Upper lobe of left lung (tissue), 6 donors: ENCODE data around the gene ZSCAN5C. TPM values are rescaled to one million over a fixed set of nuclear protein-coding genes. Genes with fewer than 3 reads are reported as not detected.
A peak's percentile ranks its signal among the peaks of the same experiment; 100 is the strongest.

ENCODE experiments used
- ATAC-seq, 2 donors: fragments of 200-7000 bp; cut with Tn5 transposase; one replicate each; pipeline ENCODE4 v1.9.1; 2022; ENCODE audit warnings: mild to moderate bottlenecking in 2 of 2, moderate library complexity in 2 of 2; ENCODE audit not compliant: low FRiP score in 2 of 2
- DNase-seq, 2 donors: peaks; one replicate each; pipeline ENCODE4 v3.0.0-alpha.2; 2019 to 2020
- H3K27ac ChIP-seq, 4 donors: fragments of 200-600 bp; sonication (generic); one replicate each; pipeline ENCODE4 v1.5.1; 2016 to 2019
- H3K27me3 ChIP-seq, 4 donors: fragments of 200-600 bp; sonication (generic); one replicate each; pipeline ENCODE4 v1.5.1; 2017 to 2019
- H3K36me3 ChIP-seq, 4 donors: fragments of 200-600 bp; sonication (generic); one replicate each; pipeline ENCODE4 v1.5.1; 2016 to 2019
- H3K4me1 ChIP-seq, 4 donors: fragments of 200-600 bp; sonication (generic); one replicate each; pipeline ENCODE4 v1.5.1; 2018 to 2019
- H3K4me3 ChIP-seq, 4 donors: fragments of 200-600 bp; sonication (generic); one replicate each; pipeline ENCODE4 v1.5.1; 2017 to 2019; ENCODE audit warnings: mild to moderate bottlenecking in 2 of 4, moderate library complexity in 1 of 4
- H3K9me3 ChIP-seq, 4 donors: fragments of 200-600 bp; sonication (generic); one replicate each; pipeline ENCODE4 v1.5.1; 2018 to 2019
- CTCF ChIP-seq, 6 experiments: fragments of 450-650 bp in 4 of 6; fragments of 200-600 bp in 2 of 6; sonication (generic) in 2 of 6; IDR thresholded peaks; one replicate each; pipeline ENCODE4 v1.5.1; 2016 to 2019; ENCODE audit warnings: antibody characterized with exemption in 6 of 6
- EP300 ChIP-seq, 4 donors: sonication (generic); formaldehyde crosslinking; IDR thresholded peaks; one replicate each; pipeline ENCODE4 v1.5.1; 2017; ENCODE audit warnings: antibody characterized with exemption in 4 of 4, control low read depth in 2 of 4
- POLR2A ChIP-seq, 4 donors: fragments of 450-650 bp; IDR thresholded peaks; one replicate each; pipeline ENCODE4 v1.5.1; 2016 to 2017; ENCODE audit warnings: antibody characterized with exemption in 4 of 4, mild to moderate bottlenecking in 2 of 4
- POLR2AphosphoS5 ChIP-seq, 2 donors: sonication (generic); formaldehyde crosslinking; IDR thresholded peaks; one replicate each; pipeline ENCODE4 v1.5.1; 2017; ENCODE audit warnings: antibody characterized with exemption in 2 of 2
- WGBS, 2 donors: methylation state at CpG; one replicate each; pipeline ENCODE4 v1.1.5; 2017 to 2018; 5-methylcytosine and 5-hydroxymethylcytosine counted together
- total RNA-seq, 6 donors: library from RNA; depleted of rRNA in 4 of 6; stranded (reverse); fragments of >200 nt in 4 of 6; gene quantifications; one replicate each; pipeline versions ENCODE4 v1.1.0 to v1.2.1, GENCODE V29; 2016 to 2021
- donor health status: DM: no; HTN: no; CAD: no; lungs with moderate emphysema.
- donor health status: DM: no; HTN: yes; CAD: no; lungs with severe emphysema.

ZSCAN5C gene
- total RNA-seq, 6 donors from 2014 or later: not detected

GRCh38 chr19:56158170-56158757 is 43.8 kb upstream of the ZSCAN5C start:
- Histone ChIP-seq H3K9me3 (no peaks in the 10 kb centered on the region), H3K27ac (peak overlapping the region in 3 of 4 donors; percentile 82 to 89 (median 83)), H3K27me3 (no peaks in the 10 kb centered on the region), H3K36me3 (peaks cover 0 to 56% (median 27%) of the 10 kb centered on the region in 4 donors), H3K4me1 (peaks cover 7 to 15% (median 11%) of the 10 kb centered on the region in 4 donors), H3K4me3 (no peak overlapping the region)
- ATAC-seq: no peak
- WGBS, 2 donors: 91 to 94% methylated on average over 13 of the region's 16 CpGs
- TF ChIP-seq CTCF (IDR thresholded peaks at IDR 0.05) (no peak), POLR2A (IDR thresholded peaks at IDR 0.05) (no peak), EP300 (IDR thresholded peaks at IDR 0.05) (no peak), POLR2AphosphoS5 (IDR thresholded peaks at IDR 0.05) (no peak)
- DNase-seq: peak in 1 of 2 donors; percentile 56

GRCh38 chr19:56159009-56159559 is 43.0 kb upstream of the ZSCAN5C start:
- Histone ChIP-seq H3K9me3 (no peaks in the 10 kb centered on the region), H3K27me3 (no peaks in the 10 kb centered on the region), H3K4me3 (no peak overlapping the region), H3K27ac (no peak overlapping the region), H3K4me1 (peaks cover 7 to 15% (median 10%) of the 10 kb centered on the region in 4 donors), H3K36me3 (peaks cover 0 to 56% (median 27%) of the 10 kb centered on the region in 4 donors)
- WGBS, 2 donors: 96% methylated on average over 9 of the region's 9 CpGs
- TF ChIP-seq EP300 (IDR thresholded peaks at IDR 0.05) (no peak), CTCF (IDR thresholded peaks at IDR 0.05) (no peak), POLR2AphosphoS5 (IDR thresholded peaks at IDR 0.05) (no peak), POLR2A (IDR thresholded peaks at IDR 0.05) (no peak)
- ATAC-seq (no peak), DNase-seq (no peak)

- Histone ChIP-seq H3K4me3 (no peak overlapping the region), H3K27me3 (no peaks in the 10 kb centered on the region), H3K4me1 (peaks cover 7 to 15% (median 10%) of the 10 kb centered on the region in 4 donors), H3K36me3 (peaks cover 0 to 54% (median 27%) of the 10 kb centered on the region in 4 donors), H3K9me3 (no peaks in the 10 kb centered on the region), H3K27ac (no peak overlapping the region)
- 96 to 97% methylated on average over 44 to 61 of the region's 69 CpGs for WGBS, 2 donors
- DNase-seq (peak in 1 of 2 donors; percentile 77), ATAC-seq (no peak)
- TF ChIP-seq CTCF (IDR thresholded peaks at IDR 0.05) (no peak), EP300 (IDR thresholded peaks at IDR 0.05) (no peak), POLR2AphosphoS5 (IDR thresholded peaks at IDR 0.05) (no peak), POLR2A (IDR thresholded peaks at IDR 0.05) (no peak)
Observed at GRCh38 chr19:56159622-56160271, 42.3 kb upstream of the ZSCAN5C start.

- DNase-seq: peak in 1 of 2 donors; percentile 53
- no peak for ATAC-seq
- Histone ChIP-seq H3K27me3 (no peaks in the 10 kb centered on the region), H3K36me3 (peaks cover 0 to 40% (median 23%) of the 10 kb centered on the region in 4 donors), H3K27ac (no peak overlapping the region), H3K9me3 (no peaks in the 10 kb centered on the region), H3K4me1 (peaks cover 4 to 8% (median 8%) of the 10 kb centered on the region in 4 donors), H3K4me3 (no peak overlapping the region)
- 96 to 98% methylated on average over 7 to 10 of the region's 11 CpGs for WGBS, 2 donors
- TF ChIP-seq POLR2A (IDR thresholded peaks at IDR 0.05) (no peak), POLR2AphosphoS5 (IDR thresholded peaks at IDR 0.05) (no peak), CTCF (IDR thresholded peaks at IDR 0.05) (no peak), EP300 (IDR thresholded peaks at IDR 0.05) (no peak)
Observed at GRCh38 chr19:56161534-56161933, 40.5 kb upstream of the ZSCAN5C start.
